HCT116 (cell line): ENCODE data around the gene GLDN.

Experiments used
- CEBPB ChIP-seq: IDR thresholded peaks from 2 replicates; pipeline ENCODE4 v1.6.1; 2012; ENCODE audit warnings: low read depth
- CTCF ChIP-seq, 3 experiments: fragments of 200-600 bp in 1 of 3; sonication (generic) in 1 of 3; IDR thresholded peaks in 2 of 3; conservative IDR thresholded peaks in 1 of 3; 2 replicates each; pipeline ENCODE4 v1.5.1; 2012 to 2017; ENCODE audit warnings: low read depth in 2 of 3, low read length in 2 of 3, antibody characterized with exemption in 1 of 3, borderline replicate concordance in 1 of 3, control low read depth in 1 of 3, mild to moderate bottlenecking in 1 of 3, mixed read lengths in 1 of 3, mixed run types in 1 of 3, moderate library complexity in 1 of 3; ENCODE audit not compliant: insufficient read depth in 1 of 3
- EZH2 ChIP-seq: fragments of 200-600 bp; sonication (generic); IDR thresholded peaks from 2 replicates; pipeline ENCODE4 v1.6.1; 2017; ENCODE audit warnings: antibody characterized with exemption, mixed run types
- EZH2phosphoT487 ChIP-seq: fragments of 200-600 bp; IDR thresholded peaks from 2 replicates; pipeline ENCODE4 v1.6.1; 2018; ENCODE audit warnings: antibody characterized with exemption, borderline replicate concordance
- JUND ChIP-seq: IDR thresholded peaks from 2 replicates; pipeline ENCODE4 v1.6.1; 2012
- POLR2A ChIP-seq: IDR thresholded peaks from 2 replicates; pipeline ENCODE4 v1.7.0; 2011; ENCODE audit warnings: borderline replicate concordance; ENCODE audit not compliant: insufficient read depth, insufficient read length; ENCODE audit errors: extremely low read depth
- POLR2AphosphoS5 ChIP-seq: IDR thresholded peaks from 2 replicates; pipeline ENCODE4 v1.6.1; 2011; ENCODE audit warnings: mild to moderate bottlenecking, low read depth, low read length, moderate library complexity
- RAD21 ChIP-seq: IDR thresholded peaks from 2 replicates; pipeline ENCODE4 v1.6.1; 2012; ENCODE audit warnings: low read depth, mild to moderate bottlenecking
- REST ChIP-seq: IDR thresholded peaks from 2 replicates; pipeline ENCODE4 v1.6.1; 2012; ENCODE audit warnings: low read depth
- SIN3A ChIP-seq: IDR thresholded peaks from 2 replicates; pipeline ENCODE4 v1.6.1; 2012; ENCODE audit warnings: low read depth
- TCF7L2 ChIP-seq: IDR thresholded peaks from 2 replicates; pipeline ENCODE4 v1.7.0; 2011; ENCODE audit warnings: borderline replicate concordance, inconsistent platforms; ENCODE audit not compliant: insufficient read depth, insufficient read length; ENCODE audit errors: extremely low read depth
- YY1 ChIP-seq: IDR thresholded peaks from 2 replicates; pipeline ENCODE4 v1.6.1; 2011; ENCODE audit warnings: low read length, low read depth, moderate library complexity, mild to moderate bottlenecking; ENCODE audit not compliant: insufficient replicate concordance; ENCODE audit errors: extremely low read depth

GRCh38 chr15:51371266-51371665 lies 29.8 kb downstream of the GLDN start:
- TF ChIP-seq CTCF (IDR thresholded peaks at IDR 0.05 in 2 of 3, conservative IDR thresholded peaks at IDR 0.05 in 1 of 3; ENCODE audit: borderline replicate concordance in 1 of 3, insufficient read depth in 1 of 3, low read depth in 2 of 3, low read length in 2 of 3), result no peak
- TF ChIP-seq RAD21, result no peak
- TF ChIP-seq POLR2A, result no peak
- no peak for TF ChIP-seq CEBPB
- TF ChIP-seq JUND, result no peak
- TF ChIP-seq POLR2AphosphoS5, result no peak
- TF ChIP-seq EZH2, result no peak
- no peak for TF ChIP-seq TCF7L2
- TF ChIP-seq EZH2phosphoT487, result no peak
- TF ChIP-seq REST, result no peak
- TF ChIP-seq SIN3A, result no peak
- TF ChIP-seq YY1, result no peak
